Glutamatergic neuron (in vitro differentiated cells): Measurements from ENCODE around the gene COA3. TPM values are rescaled to one million over a fixed set of nuclear protein-coding genes. Genes with fewer than 3 reads are reported as not detected.
A peak's percentile ranks its signal among the peaks of the same experiment; 100 is the strongest.

Source experiments
- DNase-seq: peaks from one replicate; pipeline ENCODE4 v3.0.0; 2022
- H3K27ac Mint-ChIP-seq: one replicate; pipeline ENCODE4 v1.8.0; 2020; ENCODE audit warnings: mild to moderate bottlenecking, mixed read lengths, inconsistent platforms; ENCODE audit not compliant: unreplicated experiment
- H3K27me3 Mint-ChIP-seq: one replicate; pipeline ENCODE4 v1.8.0; 2020; ENCODE audit warnings: mild to moderate bottlenecking, moderate library complexity, mixed read lengths, inconsistent platforms; ENCODE audit not compliant: unreplicated experiment
- H3K36me3 Mint-ChIP-seq: one replicate; pipeline ENCODE4 v1.8.0; 2020; ENCODE audit warnings: mild to moderate bottlenecking, mixed read lengths, inconsistent platforms; ENCODE audit not compliant: unreplicated experiment
- H3K4me1 Mint-ChIP-seq: one replicate; pipeline ENCODE4 v1.8.0; 2020; ENCODE audit warnings: mild to moderate bottlenecking, low read depth, mixed read lengths, inconsistent platforms; ENCODE audit not compliant: unreplicated experiment
- H3K4me3 Mint-ChIP-seq: one replicate; pipeline ENCODE4 v1.8.0; 2020; ENCODE audit warnings: mild to moderate bottlenecking, mixed read lengths, inconsistent platforms; ENCODE audit not compliant: unreplicated experiment
- H3K9me3 Mint-ChIP-seq: one replicate; pipeline ENCODE4 v1.8.0; 2020; ENCODE audit warnings: mild to moderate bottlenecking, moderate library complexity, mixed read lengths, inconsistent platforms; ENCODE audit not compliant: unreplicated experiment
- CTCF ChIP-seq: fragments of 200-600 bp; sonication (generic); IDR thresholded peaks from one replicate; pipeline ENCODE4 v1.5.0; 2021; ENCODE audit not compliant: partially characterized antibody, unreplicated experiment
- total RNA-seq: library from RNA; stranded (reverse); fragmentation: NEBNext Ultra II Directional; extraction: Animal tissue kit (Norgen Biotek cat#: 25700); gene quantifications from one replicate; pipeline ENCODE4 v1.2.1, GENCODE V29; 2021; ENCODE audit not compliant: unreplicated experiment

COA3 gene
- total RNA-seq, 1 donor from 2014 or later: 56.7 TPM

GRCh38 chr17:42782166-42783061 lies 16.1 kb downstream of the COA3 start:
- H3K9me3 Mint-ChIP-seq: peaks cover 8% of the 10 kb centered on the region
- peaks cover 5% of the 10 kb centered on the region for H3K36me3 Mint-ChIP-seq
- no peak overlapping the region for H3K27ac Mint-ChIP-seq
- no peak for DNase-seq
- H3K27me3 Mint-ChIP-seq: peaks cover 19% of the 10 kb centered on the region
- no peak overlapping the region for H3K4me3 Mint-ChIP-seq
- no peak for TF ChIP-seq CTCF
- no peaks in the 10 kb centered on the region for H3K4me1 Mint-ChIP-seq

- H3K4me1 Mint-ChIP-seq: no peaks in the 10 kb centered on the region
- peak overlapping the region; percentile 77 for H3K4me3 Mint-ChIP-seq
- no peak for TF ChIP-seq CTCF
- H3K27ac Mint-ChIP-seq: no peak overlapping the region
- H3K9me3 Mint-ChIP-seq: peaks cover 8% of the 10 kb centered on the region
- peaks cover 16% of the 10 kb centered on the region for H3K27me3 Mint-ChIP-seq
- no peak for DNase-seq
- peaks cover 5% of the 10 kb centered on the region for H3K36me3 Mint-ChIP-seq
Observed at GRCh38 chr17:42781639-42782165, 16.8 kb downstream of the COA3 start.

GRCh38 chr17:42780851-42781638 lies 17.5 kb downstream of the COA3 start:
- Mint-ChIP-seq H3K36me3 (peaks cover 5% of the 10 kb centered on the region), H3K4me3 (peak overlapping the region; percentile 77), H3K27ac (no peak overlapping the region), H3K4me1 (no peaks in the 10 kb centered on the region), H3K27me3 (peaks cover 13% of the 10 kb centered on the region), H3K9me3 (peaks cover 8% of the 10 kb centered on the region)
- TF ChIP-seq CTCF: no peak
- DNase-seq: no peak

- Mint-ChIP-seq H3K27ac (peak within 1 kb of the TSS; percentile 50), H3K36me3 (no peaks in the 10 kb centered on the region), H3K27me3 (peaks cover 9% of the 10 kb centered on the region), H3K4me3 (peak within 1 kb of the TSS; percentile 77), H3K9me3 (peaks cover 4% of the 10 kb centered on the region), H3K4me1 (no peaks in the 10 kb centered on the region)
- peak; percentile 67 for DNase-seq
- TF ChIP-seq CTCF: no peak
Observed at GRCh38 chr17:42779936-42780850, 18.3 kb downstream of the COA3 start, which contains the start of gene WNK4. WNK4 (plus strand) TSS chr17:42780610; CDS start chr17:42780699, 89 bp downstream.
